MCF 10A (cell line): ENCODE measurements around the gene WDR4. TPM values are rescaled to one million over a fixed set of nuclear protein-coding genes. Genes with fewer than 3 reads are reported as not detected.

Source experiments
- BruUV-seq: library from RNA; stranded (reverse); fragments of 400-500 nt; replicated peaks from 2 replicates; lab custom pipeline; 2021; lab: Mats Ljungman, UMichigan
- CTCF ChIA-PET: fragments of 300-600 bp; sonication (Branson Sonifier 250); formaldehyde crosslinking; extraction: SDS; loops from one replicate; lab custom pipeline; 2021; ENCODE audit warnings: antibody characterized with exemption, inconsistent platforms; lab: Yijun Ruan, JAX
- POLR2A ChIA-PET: fragments of 300-600, 350-650 bp; sonication (Branson Sonifier 250); formaldehyde crosslinking; extraction: SDS; loops from one replicate; lab custom pipeline; 2020; ENCODE audit warnings: antibody characterized with exemption, inconsistent platforms; lab: Yijun Ruan, JAX
- DNase-seq: peaks from one replicate; pipeline ENCODE4 v3.0.0-alpha.2; 2018; ENCODE audit not compliant: unreplicated experiment
- H3K27ac Mint-ChIP-seq: one replicate; pipeline ENCODE4 v1.8.0; 2022; ENCODE audit warnings: mild to moderate bottlenecking, low read depth, mixed read lengths; ENCODE audit not compliant: unreplicated experiment
- H3K27me3 Mint-ChIP-seq: one replicate; pipeline ENCODE4 v1.8.0; 2022; ENCODE audit warnings: mixed read lengths; ENCODE audit not compliant: insufficient read depth, unreplicated experiment
- H3K36me3 Mint-ChIP-seq: one replicate; pipeline ENCODE4 v1.8.0; 2022; ENCODE audit warnings: mild to moderate bottlenecking, moderate library complexity, mixed read lengths; ENCODE audit not compliant: insufficient read depth, unreplicated experiment
- H3K4me1 Mint-ChIP-seq: one replicate; pipeline ENCODE4 v1.8.0; 2022; ENCODE audit warnings: mixed read lengths; ENCODE audit not compliant: insufficient read depth, unreplicated experiment
- H3K4me3 Mint-ChIP-seq: one replicate; pipeline ENCODE4 v1.8.0; 2022; ENCODE audit warnings: mild to moderate bottlenecking, moderate library complexity, mixed read lengths; ENCODE audit not compliant: unreplicated experiment
- H3K9me3 Mint-ChIP-seq: one replicate; pipeline ENCODE4 v1.8.0; 2022; ENCODE audit warnings: mixed read lengths; ENCODE audit not compliant: unreplicated experiment
- CTCF ChIP-seq: fragments of 200-600 bp; IDR thresholded peaks from one replicate; pipeline ENCODE4 v1.8.0; 2022; ENCODE audit warnings: antibody characterized with exemption, mild to moderate bottlenecking; ENCODE audit not compliant: unreplicated experiment
- intact Hi-C: fragments of 100-400 bp; cut with micrococcal nuclease; formaldehyde crosslinking; loops from 2 replicates; pipeline ENCODE4 v1.14.1; 2022
- total RNA-seq: library from RNA; stranded (reverse); gene quantifications from 2 replicates; pipeline ENCODE4 v1.2.3, GENCODE V29; 2022

The WDR4 gene
- total RNA-seq, 1 experiment from 2014 or later: 34.4 TPM

GRCh38 chr21:42924433-42924751 is 45.1 kb upstream of the WDR4 start:
- no peaks in the 10 kb centered on the region for H3K27me3 Mint-ChIP-seq
- H3K4me3 Mint-ChIP-seq: no peak overlapping the region
- ChIA-PET POLR2A (no interaction called here), CTCF (no interaction called here)
- intact Hi-C loops: loop anchor here (2.0 kb wide), 1 partner anchor 50 kb away; the partner anchor contains the start of gene PKNOX1
- BruUV-seq: no TSS peak
- H3K36me3 Mint-ChIP-seq: peaks cover 5% of the 10 kb centered on the region
- peak overlapping the region; percentile 86 for H3K27ac Mint-ChIP-seq
- H3K9me3 Mint-ChIP-seq: no peaks in the 10 kb centered on the region
- no peak for TF ChIP-seq CTCF
- DNase-seq: no peak
- H3K4me1 Mint-ChIP-seq: peaks cover 11% of the 10 kb centered on the region

- intact Hi-C loops: loop anchor here (2.0 kb wide), 1 partner anchor 51 kb away; the partner anchor contains the start of gene PKNOX1
- ChIA-PET POLR2A (interaction anchor here (0.7 kb wide), 1 partner anchor 38 kb away, joined by 3 read pairs; no protein-coding TSS in a partner anchor), CTCF (interaction anchor here (0.6 to 1.0 kb wide), 5 partner anchors 9 to 258 kb away, joined by 3 to 4 read pairs (median 4); no protein-coding TSS in a partner anchor)
- Mint-ChIP-seq H3K4me1 (peaks cover 11% of the 10 kb centered on the region), H3K27ac (peak overlapping the region; percentile 86), H3K27me3 (no peaks in the 10 kb centered on the region), H3K9me3 (no peaks in the 10 kb centered on the region), H3K4me3 (no peak overlapping the region), H3K36me3 (peaks cover 9% of the 10 kb centered on the region)
- no TSS peak for BruUV-seq
- peak; percentile 91 for DNase-seq
- peak; percentile 58 for TF ChIP-seq CTCF
Measured at GRCh38 chr21:42923553-42924432, 44.5 kb upstream of the WDR4 start.

- no peak for DNase-seq
- intact Hi-C loops: no loop called here
- no peak overlapping the region for H3K4me3 Mint-ChIP-seq
- H3K9me3 Mint-ChIP-seq: no peaks in the 10 kb centered on the region
- ChIA-PET POLR2A (no interaction called here), CTCF (interaction anchor here (0.6 to 1.0 kb wide), 4 partner anchors 8 to 92 kb away, joined by 3 to 4 read pairs (median 4); no protein-coding TSS in a partner anchor)
- BruUV-seq: no TSS peak
- peaks cover 11% of the 10 kb centered on the region for H3K4me1 Mint-ChIP-seq
- TF ChIP-seq CTCF: no peak
- H3K27me3 Mint-ChIP-seq: no peaks in the 10 kb centered on the region
- H3K27ac Mint-ChIP-seq: no peak overlapping the region
- peaks cover 4% of the 10 kb centered on the region for H3K36me3 Mint-ChIP-seq
Measured at GRCh38 chr21:42922918-42923317, 43.6 kb upstream of the WDR4 start.

- no peaks in the 10 kb centered on the region for H3K27me3 Mint-ChIP-seq
- no peak overlapping the region for H3K27ac Mint-ChIP-seq
- CTCF ChIA-PET: interaction anchor here (0.6 kb wide), 1 partner anchor 103 kb away, joined by 3 read pairs; no protein-coding TSS in a partner anchor
Measured at GRCh38 chr21:42921927-42922326, 42.6 kb upstream of the WDR4 start.

More at GRCh38 chr21:42921927-42922326, 42.6 kb upstream of the WDR4 start:
- TF ChIP-seq CTCF: no peak
- intact Hi-C loops: no loop called here
- Mint-ChIP-seq H3K4me3 (no peak overlapping the region), H3K4me1 (peaks cover 11% of the 10 kb centered on the region), H3K36me3 (peaks cover 4% of the 10 kb centered on the region), H3K9me3 (no peaks in the 10 kb centered on the region)
- POLR2A ChIA-PET: no interaction called here
- no peak for DNase-seq
- no TSS peak for BruUV-seq
